Measurements from ENCODE around the gene AKAP3. TPM values are rescaled to one million over a fixed set of nuclear protein-coding genes. Genes with fewer than 3 reads are reported as not detected.
A peak's percentile ranks its signal among the peaks of the same experiment; 100 is the strongest.

The AKAP3 gene
- total RNA-seq, 4 donors from 2014 or later = 0.39 to 0.83 (median 0.73) TPM

GRCh38 chr12:4649358-4649661 lies 459 bp upstream of the AKAP3 start:
- no peaks in the 10 kb centered on the region for H3K9me3 ChIP-seq
- TF ChIP-seq POLR2A (IDR thresholded peaks at IDR 0.05; ENCODE audit: low read depth) (no peak), POLR2AphosphoS5 (IDR thresholded peaks at IDR 0.05) (no peak), CTCF (IDR thresholded peaks at IDR 0.05) (no peak), EP300 (IDR thresholded peaks at IDR 0.05) (no peak)
- WGBS = 0% methylated on average over 6 of the region's 6 CpGs
- no peaks in the 10 kb centered on the region for H3K27me3 ChIP-seq
- DNase-seq (ENCODE audit: extremely low spot score) = no peak
- intact Hi-C loops (cut with DNase I) = loop anchor here (5.0 kb wide), 1 partner anchor 37 kb away; no protein-coding TSS in a partner anchor
- peak overlapping the region; percentile 74 to 88 (median 86) for H3K27ac ChIP-seq (replicated peaks in 1 of 4)
- peak overlapping the region; percentile 59 to 85 (median 73) for H3K4me3 ChIP-seq
- peaks cover 2 to 3% (median 2%) of the 10 kb centered on the region in 4 donors for H3K36me3 ChIP-seq
- peaks cover 36 to 56% (median 44%) of the 10 kb centered on the region in 4 donors for H3K4me1 ChIP-seq

- H3K27me3 ChIP-seq = no peaks in the 10 kb centered on the region
- peak overlapping the region; percentile 59 to 85 (median 73) for H3K4me3 ChIP-seq
- no peak for TF ChIP-seq EP300 (IDR thresholded peaks at IDR 0.05)
- no peak for TF ChIP-seq CTCF (IDR thresholded peaks at IDR 0.05)
- no peak for TF ChIP-seq POLR2A (IDR thresholded peaks at IDR 0.05; ENCODE audit: low read depth)
- no peak for TF ChIP-seq POLR2AphosphoS5 (IDR thresholded peaks at IDR 0.05)
- no peaks in the 10 kb centered on the region for H3K9me3 ChIP-seq
- peak overlapping the region; percentile 74 to 88 (median 86) for H3K27ac ChIP-seq (replicated peaks in 1 of 4)
- 48% methylated on average over 4 of the region's 4 CpGs for WGBS
- no peaks in the 10 kb centered on the region for H3K36me3 ChIP-seq
- intact Hi-C loops (cut with DNase I) = loop anchor here (5.0 kb wide), 1 partner anchor 36 kb away; no protein-coding TSS in a partner anchor
- no peak for DNase-seq (ENCODE audit: extremely low spot score)
- H3K4me1 ChIP-seq = peaks cover 36 to 48% (median 38%) of the 10 kb centered on the region in 4 donors
Observed at GRCh38 chr12:4648104-4648500, 749 bp downstream of the AKAP3 start.

GRCh38 chr12:4645023-4645422 lies 3.8 kb downstream of the AKAP3 start:
- H3K4me3 ChIP-seq = no peak overlapping the region
- intact Hi-C loops (cut with DNase I) = loop anchor here (5.0 kb wide), 1 partner anchor 33 kb away; no protein-coding TSS in a partner anchor
- H3K27me3 ChIP-seq = no peaks in the 10 kb centered on the region
- H3K36me3 ChIP-seq = no peaks in the 10 kb centered on the region
- H3K9me3 ChIP-seq = no peaks in the 10 kb centered on the region
- WGBS = 100% methylated on average over 1 of the region's 1 CpG
- H3K27ac ChIP-seq (replicated peaks in 1 of 4) = no peak overlapping the region
- TF ChIP-seq EP300 (IDR thresholded peaks at IDR 0.05) (no peak), POLR2AphosphoS5 (IDR thresholded peaks at IDR 0.05) (no peak), CTCF (IDR thresholded peaks at IDR 0.05) (no peak), POLR2A (IDR thresholded peaks at IDR 0.05; ENCODE audit: low read depth) (no peak)
- H3K4me1 ChIP-seq = peaks cover 11 to 17% (median 12%) of the 10 kb centered on the region in 4 donors
- no peak for DNase-seq (ENCODE audit: extremely low spot score)

GRCh38 chr12:4643747-4644146 lies 5.1 kb downstream of the AKAP3 start:
- Histone ChIP-seq H3K27ac (replicated peaks in 1 of 4) (no peak overlapping the region), H3K27me3 (no peaks in the 10 kb centered on the region), H3K36me3 (no peaks in the 10 kb centered on the region), H3K4me1 (peaks cover 6 to 10% (median 7%) of the 10 kb centered on the region in 4 donors), H3K4me3 (no peak overlapping the region), H3K9me3 (no peaks in the 10 kb centered on the region)
- intact Hi-C loops (cut with DNase I) = no loop called here
- no peak for DNase-seq (ENCODE audit: extremely low spot score)
- no peak for TF ChIP-seq EP300 (IDR thresholded peaks at IDR 0.05)
- no peak for TF ChIP-seq POLR2A (IDR thresholded peaks at IDR 0.05; ENCODE audit: low read depth)
- no peak for TF ChIP-seq POLR2AphosphoS5 (IDR thresholded peaks at IDR 0.05)
- WGBS = 87% methylated on average over 6 of the region's 6 CpGs

- H3K27ac ChIP-seq (replicated peaks in 1 of 4) = no peak overlapping the region
- no peaks in the 10 kb centered on the region for H3K36me3 ChIP-seq
- peaks cover 0 to 12% (median 0%) of the 10 kb centered on the region in 4 donors for H3K27me3 ChIP-seq
- intact Hi-C loops (cut with DNase I) = no loop called here
- no peaks in the 10 kb centered on the region for H3K4me1 ChIP-seq
- 55% methylated on average over 5 of the region's 5 CpGs for WGBS
- DNase-seq (ENCODE audit: extremely low spot score) = no peak
- H3K9me3 ChIP-seq = no peaks in the 10 kb centered on the region
- no peak for TF ChIP-seq EP300 (IDR thresholded peaks at IDR 0.05)
- no peak for TF ChIP-seq POLR2AphosphoS5 (IDR thresholded peaks at IDR 0.05)
- TF ChIP-seq CTCF (IDR thresholded peaks at IDR 0.05) = no peak
- TF ChIP-seq POLR2A (IDR thresholded peaks at IDR 0.05; ENCODE audit: low read depth) = no peak
- H3K4me3 ChIP-seq = no peak overlapping the region
Observed at GRCh38 chr12:4630262-4630661, 18.6 kb downstream of the AKAP3 start.
